Stimulated activated CD8-positive, alpha-beta memory T cell treated with anti-CD3 and anti-CD28 coated beads, Interleukin-15, amount 100 ng/mL, for 1 hour (primary cell): ENCODE data around the gene PREX1.

Source experiments
- DNase-seq: peaks from one replicate; pipeline ENCODE4 v3.0.0-alpha.2; 2020; ENCODE audit warnings: low read depth

Gene PREX1

DNA sequence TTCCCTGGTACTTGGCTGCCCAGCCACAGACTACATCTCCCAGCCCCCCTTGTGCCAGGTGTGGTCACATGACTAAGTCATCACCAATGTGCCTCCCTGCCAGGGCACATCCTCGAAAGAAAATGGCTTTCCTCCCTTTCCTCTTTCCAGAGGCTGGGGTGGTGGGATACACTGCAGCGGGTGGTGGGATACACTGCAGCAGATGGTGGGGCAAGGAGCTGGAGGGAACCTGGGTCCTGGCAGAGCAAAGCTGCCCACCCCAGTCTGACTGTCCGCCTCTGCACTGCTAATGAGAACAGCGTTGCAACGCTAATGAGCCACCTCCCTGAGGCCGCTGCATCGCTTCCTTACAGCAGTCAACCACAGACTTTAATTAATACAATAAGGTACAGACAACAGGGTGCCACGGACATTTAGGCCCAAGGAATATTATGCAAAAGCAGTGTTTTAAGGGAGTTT, 125.3 kb downstream of the PREX1 start:
- DNase-seq = no peak

DNA sequence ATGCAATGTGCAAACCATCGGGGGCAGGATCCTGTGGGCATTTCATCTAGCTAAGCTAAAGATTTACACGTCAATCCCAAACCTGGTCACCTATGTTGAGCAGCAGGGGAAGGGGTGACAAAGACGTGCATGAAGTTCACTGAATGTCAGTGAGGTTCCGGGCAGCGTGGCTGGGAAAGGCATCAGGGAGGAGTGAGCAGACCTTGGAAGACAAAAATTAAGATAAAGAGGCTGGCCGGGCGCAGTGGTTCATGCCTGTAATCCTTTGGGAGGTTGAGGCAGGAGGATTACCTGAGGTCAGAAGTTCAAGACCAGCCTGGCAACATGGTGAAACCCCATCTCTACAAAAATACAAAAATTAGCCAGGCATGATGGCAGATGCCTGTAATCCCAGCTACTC, 126.1 kb downstream of the PREX1 start:
- DNase-seq = no peak

- no peak for DNase-seq
These were observed 129.1 kb downstream of the PREX1 start for GRCh38 chr20:48698507-48699267.

DNA sequence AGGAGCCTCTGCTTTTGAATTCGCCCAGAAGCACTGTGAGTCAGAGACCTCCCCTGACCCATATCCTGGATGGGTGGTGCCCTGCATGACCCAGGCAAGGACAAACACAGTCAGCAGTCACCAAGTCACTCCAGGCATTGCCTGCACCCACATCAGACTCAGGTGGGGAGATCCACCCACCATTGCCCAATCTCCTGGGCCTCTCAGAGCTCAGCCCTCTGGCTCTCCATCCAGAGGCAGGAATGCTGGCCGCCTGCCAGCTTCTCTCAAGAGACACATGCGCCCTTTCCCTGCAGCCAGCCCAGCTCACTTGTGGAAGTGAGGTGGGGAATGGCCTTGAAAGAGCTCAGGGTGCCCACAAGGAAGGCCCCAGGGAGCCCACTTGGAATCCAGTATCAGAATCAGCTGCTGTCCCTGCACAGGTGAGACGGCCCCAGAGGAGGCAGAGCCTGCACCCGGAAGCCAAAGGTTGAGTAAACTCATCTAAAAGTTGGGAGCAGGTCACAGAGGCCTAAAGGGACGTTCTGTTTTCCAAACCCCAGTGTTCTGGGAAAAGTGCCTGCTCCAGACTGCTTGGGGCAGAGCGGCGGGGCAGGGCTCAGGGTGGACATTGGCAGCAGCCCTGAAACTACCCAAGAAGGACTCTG, 129.8 kb downstream of the PREX1 start:
- no peak for DNase-seq

GRCh38 chr20:48696671-48697070, 131.1 kb downstream of the PREX1 start:
- DNase-seq = no peak

DNA sequence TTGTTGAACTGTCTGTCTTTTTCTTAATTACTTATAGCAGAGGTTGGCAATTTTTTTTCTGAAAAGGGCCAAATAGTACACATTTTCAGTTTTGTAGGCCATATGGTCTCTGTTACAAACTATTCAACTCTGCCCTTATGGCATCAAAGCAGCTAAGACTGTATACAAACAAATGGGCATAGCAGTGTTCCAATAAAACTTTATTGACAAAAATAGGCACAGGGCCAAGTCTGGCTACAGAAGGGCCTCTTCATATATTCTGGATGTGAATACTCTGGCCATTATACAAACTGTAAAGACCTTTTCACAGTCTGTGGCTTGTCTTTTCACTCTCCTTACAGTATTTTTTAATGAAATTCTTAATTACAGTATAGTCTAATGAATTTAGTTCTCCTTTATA, 132.1 kb downstream of the PREX1 start:
- DNase-seq = no peak

DNA sequence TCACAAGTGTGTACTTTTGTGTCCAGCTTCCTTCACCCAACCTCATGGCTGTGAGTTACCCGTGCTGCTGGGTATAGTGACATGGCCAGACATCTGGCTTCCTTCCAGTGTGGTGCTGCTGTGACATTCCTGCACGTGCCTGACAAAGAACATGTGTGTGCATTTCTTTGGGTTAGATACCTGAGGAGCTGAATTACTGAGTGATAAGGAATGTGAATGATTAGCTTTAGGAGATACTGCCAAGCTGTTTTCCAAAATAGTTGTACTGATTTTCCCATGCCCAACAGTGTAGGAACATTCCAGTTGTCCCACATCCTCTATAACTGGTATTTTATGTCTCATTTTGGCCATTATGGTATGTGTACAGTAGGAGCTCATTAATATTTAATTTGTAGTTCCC, 132.5 kb downstream of the PREX1 start:
- DNase-seq = no peak

DNA sequence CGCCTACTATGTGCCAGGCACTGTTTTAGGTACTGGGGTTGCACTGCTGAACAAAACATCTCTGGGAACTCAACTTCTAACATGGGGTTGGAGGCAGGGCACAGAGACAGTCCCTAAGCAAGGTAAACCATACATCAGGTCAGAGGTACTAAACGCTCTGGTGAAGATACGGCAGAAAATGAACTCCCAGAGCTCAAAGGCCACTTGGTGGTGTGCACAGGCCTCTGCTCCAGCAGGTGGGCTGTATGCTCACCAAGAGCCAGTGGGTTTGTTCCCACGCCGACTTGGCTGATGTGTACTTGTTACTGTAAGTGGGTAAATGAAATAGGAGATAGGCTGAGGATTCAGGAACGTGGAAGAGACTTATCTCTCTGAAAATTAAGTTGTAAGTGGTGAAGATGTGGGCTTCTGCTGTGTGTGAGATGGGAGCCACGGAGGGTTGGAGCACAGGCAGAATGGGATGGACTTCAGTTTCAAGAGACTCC, 133.4 kb downstream of the PREX1 start:
- DNase-seq = no peak

GRCh38 chr20:48691523-48691922, 136.3 kb downstream of the PREX1 start:
- no peak for DNase-seq

DNA sequence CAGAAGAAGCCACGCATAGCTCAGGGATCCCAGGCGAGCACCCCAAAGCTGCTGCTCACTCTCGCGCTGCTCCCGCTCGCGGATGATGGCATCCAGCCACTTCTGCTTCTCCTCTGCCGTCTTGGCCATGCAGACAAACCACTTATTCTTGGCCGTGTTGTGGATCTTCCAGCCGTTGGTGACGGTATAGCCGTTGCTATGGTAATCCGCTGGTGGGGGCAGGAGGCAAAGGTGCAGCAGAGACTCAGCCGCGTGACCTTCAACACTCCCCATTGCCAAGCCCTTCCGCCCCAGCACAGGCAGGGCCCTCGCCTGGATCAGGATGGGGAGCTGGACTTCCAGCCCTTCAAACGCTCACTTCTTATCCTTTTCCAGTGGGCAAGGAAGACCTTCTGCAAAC, 136.9 kb downstream of the PREX1 start:
- no peak for DNase-seq

- DNase-seq = no peak
These were observed 137.8 kb downstream of the PREX1 start for GRCh38 chr20:48689874-48690571.

DNA sequence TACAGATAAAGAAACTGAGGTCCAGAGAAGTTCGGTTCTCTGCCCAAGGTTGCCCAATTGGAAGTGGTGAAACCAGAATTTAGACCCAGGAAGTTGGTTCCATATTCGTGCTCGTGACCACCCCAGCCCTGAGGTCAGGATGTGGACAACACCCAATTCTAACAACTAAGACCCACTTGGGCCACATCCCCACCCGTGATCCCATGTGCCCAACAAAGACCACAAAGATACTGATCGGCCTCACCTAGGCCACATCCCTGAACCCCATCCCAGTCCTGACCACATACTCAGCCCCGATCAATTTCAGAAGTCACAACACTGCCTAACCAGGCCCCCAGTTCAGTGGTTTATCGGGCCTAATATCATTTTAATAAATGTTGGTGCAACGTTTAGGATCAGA, 138.4 kb downstream of the PREX1 start:
- no peak for DNase-seq

DNA sequence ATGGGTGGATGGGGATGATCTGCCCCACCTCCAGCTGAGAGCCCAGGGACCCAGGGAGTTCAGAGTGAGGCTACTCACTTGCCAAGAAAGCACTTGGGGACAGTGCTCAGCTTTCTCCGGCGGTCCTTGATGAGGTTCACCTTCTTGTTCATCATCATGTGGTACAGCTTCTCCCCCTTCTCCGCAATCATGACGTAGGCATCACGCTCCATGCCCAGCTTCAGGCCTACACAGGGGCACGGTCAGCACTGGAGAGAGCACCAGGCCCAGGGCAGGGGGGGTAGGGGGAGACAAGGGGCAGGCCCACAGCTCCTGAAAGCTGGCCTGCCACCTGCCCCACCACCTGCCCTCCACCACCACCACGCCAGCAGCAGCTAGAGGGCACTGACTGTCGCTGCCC, 139.2 kb downstream of the PREX1 start:
- DNase-seq = no peak

DNA sequence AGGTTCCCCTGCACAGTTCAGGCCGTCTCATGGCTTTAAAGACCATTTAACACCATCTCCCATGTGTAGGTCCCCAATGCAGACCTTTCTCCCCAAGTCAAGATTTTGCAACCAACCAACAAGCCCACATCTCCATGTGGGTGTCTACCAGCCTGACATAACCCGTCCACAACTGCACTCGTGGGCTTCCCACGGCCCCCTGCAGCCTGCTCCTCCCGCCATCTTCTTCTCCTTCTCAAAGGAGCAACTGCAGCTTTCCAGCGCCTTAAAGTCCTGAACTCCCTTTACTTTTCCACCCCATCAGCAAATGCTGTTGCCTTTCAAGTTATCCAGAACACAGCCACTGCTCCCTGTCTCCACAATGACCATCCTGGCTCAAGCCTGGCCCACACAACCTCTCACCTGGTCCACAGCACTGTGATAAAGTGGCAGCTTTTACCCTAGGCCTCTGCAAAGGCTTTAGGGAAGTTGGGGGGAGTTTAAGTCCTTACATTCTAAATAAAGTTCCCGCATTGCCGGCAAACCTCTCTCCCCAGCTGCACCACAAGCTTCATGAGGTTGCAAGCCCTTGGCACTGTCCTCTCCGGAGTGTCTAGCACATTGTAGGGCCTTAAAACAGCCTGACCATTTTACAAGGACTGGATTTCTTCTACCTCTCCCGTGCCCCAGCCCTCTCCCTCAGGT, 140.5 kb downstream of the PREX1 start:
- DNase-seq = no peak

DNA sequence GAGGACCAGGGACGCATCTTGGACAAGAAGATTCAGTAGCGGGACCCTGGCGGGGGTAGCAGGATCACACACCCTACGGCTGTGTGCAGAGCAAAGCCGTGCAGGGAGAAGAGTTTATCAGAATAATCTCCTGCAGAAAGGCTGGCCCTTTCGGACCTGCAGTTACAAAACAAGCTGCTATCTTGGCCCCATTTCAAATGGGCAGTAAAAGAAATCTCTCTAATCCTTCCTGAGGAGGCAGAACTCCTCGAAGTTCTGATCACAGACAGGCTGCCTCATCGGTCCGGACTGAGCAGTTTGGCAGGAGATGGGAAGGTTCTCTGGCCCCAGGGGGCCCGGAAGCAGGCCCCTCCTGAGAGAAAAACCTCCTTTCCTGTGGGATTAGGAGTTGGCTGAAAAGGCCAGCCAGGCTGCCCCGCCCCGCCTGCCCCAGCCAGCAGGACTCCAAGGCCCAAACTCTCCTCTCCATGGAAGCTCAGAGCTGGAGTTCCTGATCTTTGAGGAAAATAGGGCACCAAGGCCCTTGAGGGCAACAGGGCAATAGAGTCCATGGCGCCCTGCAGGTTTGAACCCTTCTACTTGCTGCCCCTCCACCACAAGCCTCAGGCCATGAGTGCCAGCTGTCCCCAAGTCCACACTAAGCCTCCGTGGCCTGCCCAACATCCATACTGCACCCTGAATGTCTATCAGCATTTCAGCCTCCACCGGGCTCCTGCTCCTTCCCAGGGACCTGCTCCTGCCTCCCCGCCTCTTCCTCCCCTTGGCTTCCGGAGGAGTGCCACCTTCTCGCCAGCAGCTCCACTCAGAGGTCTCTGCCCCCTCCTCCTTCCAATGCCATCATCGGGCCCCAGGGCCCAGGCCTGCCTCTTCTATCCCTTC, 141.3 kb downstream of the PREX1 start:
- no peak for DNase-seq

DNA sequence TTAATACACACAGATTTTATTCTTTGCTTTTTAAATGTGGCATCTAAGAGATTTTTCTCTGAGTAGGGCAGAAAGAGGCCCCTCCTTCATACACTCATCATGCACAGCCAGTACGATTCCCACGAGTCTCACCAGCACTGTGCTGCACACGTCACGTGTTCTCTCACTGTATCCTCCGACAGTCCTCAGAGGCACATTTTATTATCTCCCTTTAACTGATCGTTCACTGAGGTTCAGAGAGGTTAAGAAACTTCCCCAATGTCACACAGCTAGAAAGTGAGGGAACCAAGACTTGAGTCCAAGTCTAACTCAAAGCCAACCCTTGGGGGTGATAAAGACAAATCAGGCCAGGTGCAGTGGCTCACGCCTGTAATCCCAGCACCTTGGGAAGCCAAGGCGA, 142.5 kb downstream of the PREX1 start:
- DNase-seq = no peak

DNA sequence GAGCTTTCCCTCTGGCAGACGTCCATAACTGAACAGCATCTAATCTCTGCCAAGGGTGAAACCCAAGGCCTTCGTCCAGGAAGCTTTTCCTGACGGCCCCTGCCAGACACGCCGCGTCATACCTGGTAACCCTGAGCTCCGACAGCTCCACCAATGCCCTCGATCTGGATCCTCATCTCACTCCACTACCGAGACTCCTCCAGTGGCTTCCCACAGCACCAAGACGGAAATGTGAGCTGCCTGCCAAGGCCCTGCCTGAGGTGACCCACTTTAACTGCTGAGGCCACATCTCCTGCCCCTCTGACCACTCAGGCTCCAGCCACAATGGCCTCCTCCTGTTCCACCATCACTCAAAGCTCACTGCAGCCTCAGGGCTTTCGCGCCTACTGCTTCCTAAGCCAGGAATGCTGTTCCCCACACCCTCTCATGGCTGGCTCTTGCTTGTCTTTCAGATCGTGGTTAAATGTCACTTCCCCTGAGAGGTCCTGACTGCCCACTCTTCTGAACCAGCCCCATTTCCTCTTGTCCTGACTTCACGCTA, 143.2 kb downstream of the PREX1 start:
- no peak for DNase-seq

DNA sequence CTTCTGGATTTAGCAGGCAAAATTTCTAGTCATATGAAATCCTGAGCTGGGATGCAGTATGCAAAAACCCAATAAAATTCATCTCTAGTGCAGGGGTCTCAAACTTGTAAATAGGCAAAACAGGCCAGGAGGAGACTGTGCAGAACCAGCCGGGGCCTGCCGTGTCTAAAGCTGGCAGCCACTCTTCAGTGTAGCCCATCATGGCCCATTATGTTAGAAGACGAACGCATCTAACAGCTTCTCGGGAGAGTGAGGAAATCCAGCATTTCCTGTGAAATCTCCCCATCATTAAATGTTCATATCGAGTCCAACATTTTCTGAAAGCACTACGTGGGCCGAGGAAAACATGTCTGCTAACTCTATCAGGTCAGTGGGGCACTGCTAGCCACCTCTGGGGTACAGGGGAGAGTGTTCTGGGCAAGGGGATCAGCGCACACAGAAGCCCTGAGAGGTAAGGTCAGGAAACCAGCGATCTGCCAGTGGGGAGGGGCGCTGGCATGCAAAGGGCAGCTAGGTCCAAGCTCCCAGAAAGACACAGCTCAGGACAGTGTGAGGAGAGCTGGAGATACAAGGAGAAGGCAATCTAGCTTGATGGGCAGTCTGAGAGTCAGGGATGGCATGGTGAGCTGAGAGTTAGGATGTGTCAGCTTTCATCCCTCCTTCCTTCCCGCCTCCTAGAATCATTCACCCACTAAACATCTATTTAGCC, 144.2 kb downstream of the PREX1 start:
- DNase-seq = no peak

DNA sequence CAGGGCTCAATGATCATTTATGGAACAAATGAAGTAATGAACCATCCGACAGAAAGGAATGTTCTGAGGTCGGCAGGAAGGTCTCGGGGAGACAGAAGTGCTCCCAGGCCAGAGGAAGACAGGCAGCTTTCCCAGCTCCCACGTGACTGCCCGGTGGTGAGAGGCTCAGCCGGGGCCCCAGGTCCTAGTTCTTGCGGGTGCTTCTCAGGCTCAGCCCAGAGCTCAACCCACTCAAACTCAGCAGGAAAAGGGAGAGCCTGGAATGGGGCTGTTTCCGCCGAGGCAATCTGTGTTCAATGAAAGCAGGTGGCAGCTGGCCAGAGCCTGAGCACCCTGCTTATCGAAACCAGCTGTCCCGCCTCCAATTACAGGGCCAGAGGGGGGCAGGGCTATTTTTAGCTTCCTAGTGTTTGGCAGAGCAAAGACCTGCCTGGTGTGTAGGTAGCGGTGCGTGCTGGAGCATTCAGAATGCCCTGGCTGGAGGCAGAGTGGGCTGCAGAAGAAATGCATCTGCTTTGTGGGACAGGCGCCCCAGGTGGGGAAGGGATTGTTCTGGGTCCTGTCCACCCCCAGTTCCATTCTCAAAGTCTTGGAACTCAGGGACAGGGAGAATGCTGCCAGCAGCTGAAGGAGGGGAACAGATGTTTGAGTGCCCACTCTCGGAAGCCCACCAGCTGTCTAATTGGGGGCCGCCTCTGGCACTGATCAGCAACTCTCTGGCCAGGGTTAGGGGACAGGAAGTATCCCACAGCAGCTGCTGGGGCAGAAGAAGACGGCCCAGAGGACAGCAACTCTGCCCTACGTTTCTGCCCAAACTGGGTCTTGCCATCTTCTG, 145.1 kb downstream of the PREX1 start:
- no peak for DNase-seq
